PC-3 (cell line): ENCODE results near the gene UBE2E2.

ENCODE experiments used
- EZH2 ChIP-seq: fragments of 300-600 bp; sonication (generic); IDR thresholded peaks from one replicate; pipeline ENCODE4 v1.6.1; 2017; ENCODE audit warnings: antibody characterized with exemption, mild to moderate bottlenecking, low read length; ENCODE audit not compliant: unreplicated experiment
- EZH2phosphoT487 ChIP-seq: fragments of 300-600 bp; sonication (generic); IDR thresholded peaks from 2 replicates; pipeline ENCODE4 v1.6.1; 2018; ENCODE audit warnings: mild to moderate bottlenecking, antibody characterized with exemption, low read length, borderline replicate concordance
- TF ChIP-seq, protein P1 (sequence below): fragments of 300-600 bp; sonication (generic); conservative IDR thresholded peaks from 2 replicates; pipeline ENCODE4 v1.5.1; 2017; ENCODE audit warnings: antibody characterized with exemption, low read depth, mild to moderate bottlenecking, low read length

GRCh38 chr3:23588547-23588946, 385.4 kb downstream of the UBE2E2 start:
- TF ChIP-seq, protein P1, sequence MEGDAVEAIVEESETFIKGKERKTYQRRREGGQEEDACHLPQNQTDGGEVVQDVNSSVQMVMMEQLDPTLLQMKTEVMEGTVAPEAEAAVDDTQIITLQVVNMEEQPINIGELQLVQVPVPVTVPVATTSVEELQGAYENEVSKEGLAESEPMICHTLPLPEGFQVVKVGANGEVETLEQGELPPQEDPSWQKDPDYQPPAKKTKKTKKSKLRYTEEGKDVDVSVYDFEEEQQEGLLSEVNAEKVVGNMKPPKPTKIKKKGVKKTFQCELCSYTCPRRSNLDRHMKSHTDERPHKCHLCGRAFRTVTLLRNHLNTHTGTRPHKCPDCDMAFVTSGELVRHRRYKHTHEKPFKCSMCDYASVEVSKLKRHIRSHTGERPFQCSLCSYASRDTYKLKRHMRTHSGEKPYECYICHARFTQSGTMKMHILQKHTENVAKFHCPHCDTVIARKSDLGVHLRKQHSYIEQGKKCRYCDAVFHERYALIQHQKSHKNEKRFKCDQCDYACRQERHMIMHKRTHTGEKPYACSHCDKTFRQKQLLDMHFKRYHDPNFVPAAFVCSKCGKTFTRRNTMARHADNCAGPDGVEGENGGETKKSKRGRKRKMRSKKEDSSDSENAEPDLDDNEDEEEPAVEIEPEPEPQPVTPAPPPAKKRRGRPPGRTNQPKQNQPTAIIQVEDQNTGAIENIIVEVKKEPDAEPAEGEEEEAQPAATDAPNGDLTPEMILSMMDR = no peak
- no peak for TF ChIP-seq EZH2
- no peak for TF ChIP-seq EZH2phosphoT487
